PC-3 (cell line): ENCODE data around the gene NNT. TPM values are rescaled to one million over a fixed set of nuclear protein-coding genes. Genes with fewer than 3 reads are reported as not detected.

ENCODE experiments used
- ATAC-seq: fragments of 200-7000 bp; cut with Tn5 transposase; 2 replicates; pipeline ENCODE4 v1.9.1; 2020; ENCODE audit warnings: mild to moderate bottlenecking, moderate library complexity
- BruUV-seq: library from RNA; stranded (reverse); fragments of 400-500 nt; replicated peaks from 2 replicates; lab custom pipeline; 2021; lab: Mats Ljungman, UMichigan
- CTCF ChIA-PET: fragments of 300-600 bp; sonication (Branson Sonifier 250); formaldehyde crosslinking; loops from one replicate; lab custom pipeline; 2022; ENCODE audit warnings: antibody characterized with exemption; lab: Charles Lee
- POLR2A ChIA-PET: fragments of 300-600 bp; sonication (Branson Sonifier 250); formaldehyde crosslinking; loops from one replicate; lab custom pipeline; 2022; ENCODE audit warnings: antibody characterized with exemption; ENCODE audit not compliant: unreplicated experiment; lab: Charles Lee
- DNase-seq: peaks from one replicate; pipeline ENCODE4 v3.0.0-alpha.2; 2015
- H2AFZ ChIP-seq: fragments of 300-600 bp; sonication (generic); 2 replicates; pipeline ENCODE4 v1.6.0; 2016; ENCODE audit warnings: antibody characterized with exemption, low read length
- H3F3A ChIP-seq: fragments of 300-600 bp; sonication (generic); one replicate; pipeline ENCODE4 v1.6.0; 2017; ENCODE audit warnings: antibody characterized with exemption, low read length, control low read depth, mild to moderate bottlenecking; ENCODE audit not compliant: unreplicated experiment
- H3K27ac ChIP-seq: fragments of 300-600 bp; sonication (generic); 2 replicates; pipeline ENCODE4 v1.5.1; 2016; ENCODE audit warnings: mild to moderate bottlenecking, low read length
- H3K27me3 ChIP-seq: fragments of 300-600 bp; sonication (generic); 2 replicates; pipeline ENCODE4 v1.6.1; 2016; ENCODE audit warnings: low read length, mixed read lengths
- H3K36me3 ChIP-seq: fragments of 300-600 bp; sonication (generic); 2 replicates; pipeline ENCODE4 v1.6.1; 2016; ENCODE audit warnings: low read depth, mixed run types, low read length, mixed read lengths
- H3K4me1 ChIP-seq: fragments of 300-600 bp; sonication (generic); 2 replicates; pipeline ENCODE4 v1.5.1; 2016; ENCODE audit warnings: low read length; ENCODE audit not compliant: insufficient read depth
- H3K4me2 ChIP-seq: fragments of 300-600 bp; sonication (generic); 2 replicates; pipeline ENCODE4 v1.6.0; 2016; ENCODE audit warnings: low read length
- H3K4me3 ChIP-seq: fragments of 300-600 bp; sonication (generic); 2 replicates; pipeline ENCODE4 v1.5.1; 2016; ENCODE audit warnings: mild to moderate bottlenecking, low read length, mixed read lengths
- H3K79me2 ChIP-seq: fragments of 300-600 bp; sonication (generic); 2 replicates; pipeline ENCODE4 v1.6.1; 2017; ENCODE audit warnings: low read length, mixed read lengths
- H3K9ac ChIP-seq: fragments of 300-600 bp; sonication (generic); 2 replicates; pipeline ENCODE4 v1.6.0; 2016; ENCODE audit warnings: mild to moderate bottlenecking, low read length
- H3K9me2 ChIP-seq: fragments of 300-600 bp; sonication (generic); replicated peaks from 2 replicates; pipeline ENCODE4 v1.6.1; 2016; ENCODE audit warnings: mixed run types, low read length, mixed read lengths
- H3K9me3 ChIP-seq: fragments of 300-600 bp; sonication (generic); 2 replicates; pipeline ENCODE4 v1.6.1; 2016; ENCODE audit warnings: low read length, mixed read lengths
- H4K20me1 ChIP-seq: fragments of 300-600 bp; sonication (generic); 2 replicates; pipeline ENCODE4 v1.6.1; 2016; ENCODE audit warnings: low read length, mixed read lengths
- CTCF ChIP-seq: fragments of 300-600 bp; sonication (generic); conservative IDR thresholded peaks from 2 replicates; pipeline ENCODE4 v1.5.1; 2017; ENCODE audit warnings: antibody characterized with exemption, low read depth, mild to moderate bottlenecking, low read length
- EZH2 ChIP-seq: fragments of 300-600 bp; sonication (generic); IDR thresholded peaks from one replicate; pipeline ENCODE4 v1.6.1; 2017; ENCODE audit warnings: antibody characterized with exemption, mild to moderate bottlenecking, low read length; ENCODE audit not compliant: unreplicated experiment
- EZH2phosphoT487 ChIP-seq: fragments of 300-600 bp; sonication (generic); IDR thresholded peaks from 2 replicates; pipeline ENCODE4 v1.6.1; 2018; ENCODE audit warnings: mild to moderate bottlenecking, antibody characterized with exemption, low read length, borderline replicate concordance
- intact Hi-C: fragments of 100-400 bp; cut with micrococcal nuclease; formaldehyde crosslinking; loops from 2 replicates; pipeline ENCODE4 v1.9.0; 2023
- total RNA-seq: library from RNA; depleted of rRNA; stranded (reverse); fragments of >200 nt; gene quantifications from 2 replicates; pipeline ENCODE4 v1.2.3, GENCODE V29; 2014

NNT gene
- total RNA-seq, 1 experiment from 2014 or later: 15.6 TPM

GRCh38 chr5:43604699-43605098, 1.7 kb downstream of the NNT start:
- Histone ChIP-seq H2AFZ (no peak overlapping the region), H3K36me3 (no peaks in the 10 kb centered on the region), H3K4me3 (no peak overlapping the region), H3K27ac (no peak overlapping the region), H4K20me1 (no peaks in the 10 kb centered on the region), H3K9me3 (no peaks in the 10 kb centered on the region), H3K79me2 (peaks cover 18% of the 10 kb centered on the region; the same call in 1 of the 2 replicates), H3K9ac (no peak overlapping the region), H3K9me2 (no peaks in the 10 kb centered on the region), H3K4me1 (peaks cover 22% of the 10 kb centered on the region), H3K27me3 (no peaks in the 10 kb centered on the region), H3F3A (no peaks in the 10 kb centered on the region), H3K4me2 (no peak overlapping the region)
- BruUV-seq: no TSS peak
- DNase-seq (no peak), ATAC-seq (no peak)
- TF ChIP-seq EZH2phosphoT487: no peak
- no peak for TF ChIP-seq EZH2
- no peak for TF ChIP-seq CTCF
- CTCF ChIA-PET: no interaction called here
- POLR2A ChIA-PET: no interaction called here
- intact Hi-C loops: no loop called here

- Histone ChIP-seq H2AFZ (no peak overlapping the region), H3K9ac (no peak overlapping the region), H3K4me2 (no peak overlapping the region), H3K4me3 (no peak overlapping the region), H3K9me2 (no peaks in the 10 kb centered on the region), H3K4me1 (peaks cover 19% of the 10 kb centered on the region), H3K27me3 (no peaks in the 10 kb centered on the region), H3F3A (no peaks in the 10 kb centered on the region), H3K36me3 (no peaks in the 10 kb centered on the region), H3K27ac (no peak overlapping the region), H4K20me1 (no peaks in the 10 kb centered on the region), H3K9me3 (no peaks in the 10 kb centered on the region), H3K79me2 (peaks cover 18% of the 10 kb centered on the region; the same call in 1 of the 2 replicates)
- intact Hi-C loops: no loop called here
- DNase-seq (no peak), ATAC-seq (no peak)
- CTCF ChIA-PET: no interaction called here
- BruUV-seq: no TSS peak
- no peak for TF ChIP-seq CTCF
- TF ChIP-seq EZH2: no peak
- TF ChIP-seq EZH2phosphoT487: no peak
- POLR2A ChIA-PET: no interaction called here
These were observed 3.4 kb downstream of the NNT start for GRCh38 chr5:43606351-43606750.

- intact Hi-C loops: no loop called here
- Histone ChIP-seq H3K4me2 (no peak overlapping the region), H2AFZ (no peak overlapping the region), H3K4me1 (peaks cover 2% of the 10 kb centered on the region; the same call in 1 of the 2 replicates), H3K9ac (no peak overlapping the region), H3K9me3 (no peaks in the 10 kb centered on the region), H3K36me3 (peaks cover 4% of the 10 kb centered on the region; the same call in 1 of the 2 replicates), H4K20me1 (no peaks in the 10 kb centered on the region), H3K4me3 (no peak overlapping the region), H3K9me2 (no peaks in the 10 kb centered on the region), H3K27ac (no peak overlapping the region), H3K27me3 (no peaks in the 10 kb centered on the region), H3F3A (no peaks in the 10 kb centered on the region), H3K79me2 (0 out of 2 replicates have a peak, but pooled peaks cover 11% of the 10 kb centered on the region)
- TF ChIP-seq EZH2 (no peak), EZH2phosphoT487 (no peak), CTCF (no peak)
- ATAC-seq: no peak
- ChIA-PET CTCF (no interaction called here), POLR2A (no interaction called here)
- BruUV-seq: no TSS peak
- DNase-seq: no peak
These were observed 5.4 kb downstream of the NNT start for GRCh38 chr5:43608406-43608805.
